ENCODE results near the gene PAX5. TPM values are rescaled to one million over a fixed set of nuclear protein-coding genes. Genes with fewer than 3 reads are reported as not detected.
A peak's percentile ranks its signal among the peaks of the same experiment; 100 is the strongest.

Gene PAX5
- total and polyA plus RNA-seq, 2 of the 13 experiments (the other 11 are each of a cell fraction or from before 2014, with no cell fraction given): not detected

DNA sequence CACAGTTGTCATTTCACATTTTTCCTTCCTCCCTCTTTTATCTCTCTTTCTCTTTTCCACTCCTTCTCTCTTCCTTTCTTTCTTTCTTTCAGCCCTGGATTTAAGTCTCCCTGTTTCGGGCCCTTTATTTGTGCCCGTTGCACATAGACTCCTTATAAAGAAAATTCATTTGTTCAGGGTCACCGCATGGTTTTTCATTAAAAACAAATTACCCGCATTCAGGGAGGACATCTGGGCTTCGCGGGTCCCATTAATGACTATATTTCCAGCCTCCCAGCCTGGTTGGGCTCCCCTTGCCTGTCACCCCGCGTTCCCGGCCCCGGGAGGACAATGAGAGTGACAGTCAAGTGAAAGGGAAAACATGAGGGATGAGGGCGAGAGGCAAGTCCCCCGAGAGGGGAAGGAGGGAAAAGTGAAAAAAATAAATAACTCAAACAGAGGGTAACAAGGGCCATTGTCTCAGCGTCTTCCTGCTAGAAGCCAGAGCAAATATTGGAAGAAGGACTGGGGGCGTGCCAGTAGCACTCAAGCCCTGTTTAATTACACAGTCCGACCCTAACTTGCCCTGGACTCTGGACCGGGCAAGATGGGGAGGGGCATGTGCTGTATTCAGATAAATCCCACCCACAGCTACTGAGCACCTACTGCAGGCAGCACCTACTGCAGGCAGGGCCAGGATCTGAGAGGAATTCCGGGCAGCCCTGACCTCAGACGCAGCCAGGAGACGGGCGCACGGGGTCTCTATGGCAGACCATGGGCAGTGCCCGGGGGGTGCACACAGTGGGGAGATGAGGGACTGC, 166.2 kb downstream of the PAX5 start (continued):
- TF ChIP-seq, protein P1, sequence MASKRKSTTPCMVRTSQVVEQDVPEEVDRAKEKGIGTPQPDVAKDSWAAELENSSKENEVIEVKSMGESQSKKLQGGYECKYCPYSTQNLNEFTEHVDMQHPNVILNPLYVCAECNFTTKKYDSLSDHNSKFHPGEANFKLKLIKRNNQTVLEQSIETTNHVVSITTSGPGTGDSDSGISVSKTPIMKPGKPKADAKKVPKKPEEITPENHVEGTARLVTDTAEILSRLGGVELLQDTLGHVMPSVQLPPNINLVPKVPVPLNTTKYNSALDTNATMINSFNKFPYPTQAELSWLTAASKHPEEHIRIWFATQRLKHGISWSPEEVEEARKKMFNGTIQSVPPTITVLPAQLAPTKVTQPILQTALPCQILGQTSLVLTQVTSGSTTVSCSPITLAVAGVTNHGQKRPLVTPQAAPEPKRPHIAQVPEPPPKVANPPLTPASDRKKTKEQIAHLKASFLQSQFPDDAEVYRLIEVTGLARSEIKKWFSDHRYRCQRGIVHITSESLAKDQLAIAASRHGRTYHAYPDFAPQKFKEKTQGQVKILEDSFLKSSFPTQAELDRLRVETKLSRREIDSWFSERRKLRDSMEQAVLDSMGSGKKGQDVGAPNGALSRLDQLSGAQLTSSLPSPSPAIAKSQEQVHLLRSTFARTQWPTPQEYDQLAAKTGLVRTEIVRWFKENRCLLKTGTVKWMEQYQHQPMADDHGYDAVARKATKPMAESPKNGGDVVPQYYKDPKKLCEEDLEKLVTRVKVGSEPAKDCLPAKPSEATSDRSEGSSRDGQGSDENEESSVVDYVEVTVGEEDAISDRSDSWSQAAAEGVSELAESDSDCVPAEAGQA (IDR thresholded peaks at IDR 0.05; ENCODE audit: low read depth): no peak
- TF ChIP-seq, protein P1 (CRISPR knock-in tag; IDR thresholded peaks at IDR 0.05; ENCODE audit: borderline replicate concordance): 0 out of 2 replicates have a peak, but pooled peaks have one; percentile 77
- peak; percentile 89 for TF ChIP-seq ZKSCAN8 (CRISPR knock-in tag; IDR thresholded peaks at IDR 0.05; ENCODE audit: borderline replicate concordance)
- TF ChIP-seq BRD4 (CRISPR knock-in tag; IDR thresholded peaks at IDR 0.05): no peak
- no peak for TF ChIP-seq ZNF563 (CRISPR knock-in tag; IDR thresholded peaks at IDR 0.05)
- no peak for TF ChIP-seq NCOA1 (CRISPR knock-in tag; IDR thresholded peaks at IDR 0.05)
- TF ChIP-seq, protein P2, sequence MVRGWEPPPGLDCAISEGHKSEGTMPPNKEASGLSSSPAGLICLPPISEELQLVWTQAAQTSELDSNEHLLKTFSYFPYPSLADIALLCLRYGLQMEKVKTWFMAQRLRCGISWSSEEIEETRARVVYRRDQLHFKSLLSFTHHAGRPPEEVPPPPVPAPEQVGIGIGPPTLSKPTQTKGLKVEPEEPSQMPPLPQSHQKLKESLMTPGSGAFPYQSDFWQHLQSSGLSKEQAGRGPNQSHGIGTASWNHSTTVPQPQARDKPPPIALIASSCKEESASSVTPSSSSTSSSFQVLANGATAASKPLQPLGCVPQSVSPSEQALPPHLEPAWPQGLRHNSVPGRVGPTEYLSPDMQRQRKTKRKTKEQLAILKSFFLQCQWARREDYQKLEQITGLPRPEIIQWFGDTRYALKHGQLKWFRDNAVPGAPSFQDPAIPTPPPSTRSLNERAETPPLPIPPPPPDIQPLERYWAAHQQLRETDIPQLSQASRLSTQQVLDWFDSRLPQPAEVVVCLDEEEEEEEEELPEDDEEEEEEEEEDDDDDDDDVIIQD (CRISPR knock-in tag; IDR thresholded peaks at IDR 0.05; ENCODE audit: low read depth): peak; percentile 23; the same call in 1 of the 2 replicates
- TF ChIP-seq ZZZ3 (CRISPR knock-in tag; IDR thresholded peaks at IDR 0.05; ENCODE audit: borderline replicate concordance): no peak
- TF ChIP-seq, protein P3, sequence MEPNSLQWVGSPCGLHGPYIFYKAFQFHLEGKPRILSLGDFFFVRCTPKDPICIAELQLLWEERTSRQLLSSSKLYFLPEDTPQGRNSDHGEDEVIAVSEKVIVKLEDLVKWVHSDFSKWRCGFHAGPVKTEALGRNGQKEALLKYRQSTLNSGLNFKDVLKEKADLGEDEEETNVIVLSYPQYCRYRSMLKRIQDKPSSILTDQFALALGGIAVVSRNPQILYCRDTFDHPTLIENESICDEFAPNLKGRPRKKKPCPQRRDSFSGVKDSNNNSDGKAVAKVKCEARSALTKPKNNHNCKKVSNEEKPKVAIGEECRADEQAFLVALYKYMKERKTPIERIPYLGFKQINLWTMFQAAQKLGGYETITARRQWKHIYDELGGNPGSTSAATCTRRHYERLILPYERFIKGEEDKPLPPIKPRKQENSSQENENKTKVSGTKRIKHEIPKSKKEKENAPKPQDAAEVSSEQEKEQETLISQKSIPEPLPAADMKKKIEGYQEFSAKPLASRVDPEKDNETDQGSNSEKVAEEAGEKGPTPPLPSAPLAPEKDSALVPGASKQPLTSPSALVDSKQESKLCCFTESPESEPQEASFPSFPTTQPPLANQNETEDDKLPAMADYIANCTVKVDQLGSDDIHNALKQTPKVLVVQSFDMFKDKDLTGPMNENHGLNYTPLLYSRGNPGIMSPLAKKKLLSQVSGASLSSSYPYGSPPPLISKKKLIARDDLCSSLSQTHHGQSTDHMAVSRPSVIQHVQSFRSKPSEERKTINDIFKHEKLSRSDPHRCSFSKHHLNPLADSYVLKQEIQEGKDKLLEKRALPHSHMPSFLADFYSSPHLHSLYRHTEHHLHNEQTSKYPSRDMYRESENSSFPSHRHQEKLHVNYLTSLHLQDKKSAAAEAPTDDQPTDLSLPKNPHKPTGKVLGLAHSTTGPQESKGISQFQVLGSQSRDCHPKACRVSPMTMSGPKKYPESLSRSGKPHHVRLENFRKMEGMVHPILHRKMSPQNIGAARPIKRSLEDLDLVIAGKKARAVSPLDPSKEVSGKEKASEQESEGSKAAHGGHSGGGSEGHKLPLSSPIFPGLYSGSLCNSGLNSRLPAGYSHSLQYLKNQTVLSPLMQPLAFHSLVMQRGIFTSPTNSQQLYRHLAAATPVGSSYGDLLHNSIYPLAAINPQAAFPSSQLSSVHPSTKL (CRISPR knock-in tag; IDR thresholded peaks at IDR 0.05): peak; percentile 98
- peak; percentile 59; the same call in 1 of the 2 replicates for TF ChIP-seq ZBTB20 (CRISPR knock-in tag; IDR thresholded peaks at IDR 0.05; ENCODE audit: borderline replicate concordance, low read depth)
- 0 out of 2 replicates have a peak, but pooled peaks have one; percentile 42 for TF ChIP-seq SNAI1 (CRISPR knock-in tag; IDR thresholded peaks at IDR 0.05; ENCODE audit: borderline replicate concordance)
- TF ChIP-seq BHLHE40 (IDR thresholded peaks at IDR 0.05; ENCODE audit: low read length): peak; percentile 63

All from HepG2 (cell line).